SHP77 (cell line): Measurements from ENCODE around the gene ATP6V1D.
"Not testable (repeated sequence)": the region's sequence is repeated elsewhere in the genome, so short reads cannot be mapped to it uniquely, and the experiment has no call there.

Experiments used
- DNase-seq, 2 experiments: peaks; one replicate each; lab custom pipeline; 2025; lab: John Stamatoyannopoulos, UW

ATP6V1D gene

GRCh38 chr14:67359775-67360469 lies at the start of gene ATP6V1D, which contains the start of gene EIF2S1:
Gene ATP6V1D, minus strand, starts transcription at chr14:67359804. Its CDS starts 106 bp downstream, at chr14:67359698.
Gene EIF2S1, plus strand, starts transcription at chr14:67360328. Its CDS starts 4,440 bp downstream, at chr14:67364768.
- peak; percentile 96 to 98 for DNase-seq

DNA sequence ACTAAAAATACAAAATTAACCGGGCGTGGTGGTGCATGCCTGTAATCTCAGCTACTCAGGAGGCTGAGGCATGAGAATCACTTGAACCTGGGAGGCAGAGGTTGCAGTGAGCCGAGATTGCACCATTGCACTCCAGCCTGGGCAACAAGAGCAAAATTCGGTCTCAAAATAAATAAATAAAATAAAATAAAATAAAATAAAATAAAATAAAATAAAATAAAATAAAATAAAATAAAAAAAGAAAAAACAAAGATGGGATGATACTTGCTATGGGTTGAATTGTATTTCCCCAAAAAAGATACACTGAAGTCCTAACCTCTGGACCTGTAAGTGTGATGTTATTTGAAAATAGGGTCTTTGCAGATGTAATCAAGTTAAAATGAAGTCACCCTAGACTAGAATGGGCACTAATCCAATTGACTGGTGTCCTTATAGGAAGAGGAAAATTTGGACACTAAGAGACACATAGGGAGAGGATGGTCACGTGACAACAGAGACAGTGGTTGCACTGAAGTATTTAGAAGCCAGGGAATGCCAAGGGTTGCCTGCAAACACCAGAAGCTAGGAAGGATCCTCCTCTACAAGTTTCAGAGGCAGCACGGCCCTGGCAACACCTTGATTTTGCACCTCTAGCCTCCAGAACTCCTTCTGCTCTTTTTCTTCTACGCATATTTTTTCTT lies 48.7 kb upstream of the ATP6V1D start:
- not testable (repeated sequence) for DNase-seq

DNA sequence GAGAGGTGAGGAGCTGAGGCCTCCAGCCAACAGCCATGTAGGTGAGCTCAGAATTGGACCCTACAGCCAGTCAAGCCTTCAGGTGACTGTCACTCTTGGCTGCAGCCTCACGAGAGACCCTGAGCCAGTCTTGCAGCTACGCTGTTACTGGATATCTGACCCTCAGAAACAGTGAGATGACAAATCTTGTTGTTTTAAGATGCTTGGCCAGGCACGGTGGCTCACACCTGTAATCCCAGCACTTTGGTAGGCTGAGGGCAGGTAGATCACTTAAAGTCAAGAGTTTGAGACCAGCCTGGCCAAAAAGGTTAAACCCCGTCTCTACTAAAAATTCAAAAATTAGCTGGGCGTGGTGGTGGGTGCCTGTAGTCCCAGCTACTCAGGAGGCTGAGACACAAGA lies 46.2 kb upstream of the ATP6V1D start:
- no peak for DNase-seq

DNA sequence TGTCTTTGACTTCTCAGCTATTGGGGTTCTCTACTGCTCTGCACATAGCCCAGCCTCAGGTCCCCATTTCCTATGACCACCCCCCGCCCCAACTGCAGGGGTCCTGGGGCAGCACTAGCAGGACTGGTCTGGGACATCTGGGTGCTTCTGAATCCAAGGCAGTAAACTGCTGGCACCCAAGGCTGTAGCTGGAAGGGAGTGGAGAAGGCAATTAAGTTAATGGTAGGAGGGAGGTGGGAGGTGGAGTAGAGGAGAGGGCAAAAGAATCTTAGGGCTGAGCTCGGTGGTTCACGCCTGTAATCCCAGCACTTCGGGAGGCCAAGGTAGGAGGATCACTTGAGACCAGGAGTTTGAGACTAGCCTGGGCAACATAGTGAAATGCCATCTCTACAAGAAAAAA lies 40.8 kb upstream of the ATP6V1D start:
- DNase-seq = no peak

DNA sequence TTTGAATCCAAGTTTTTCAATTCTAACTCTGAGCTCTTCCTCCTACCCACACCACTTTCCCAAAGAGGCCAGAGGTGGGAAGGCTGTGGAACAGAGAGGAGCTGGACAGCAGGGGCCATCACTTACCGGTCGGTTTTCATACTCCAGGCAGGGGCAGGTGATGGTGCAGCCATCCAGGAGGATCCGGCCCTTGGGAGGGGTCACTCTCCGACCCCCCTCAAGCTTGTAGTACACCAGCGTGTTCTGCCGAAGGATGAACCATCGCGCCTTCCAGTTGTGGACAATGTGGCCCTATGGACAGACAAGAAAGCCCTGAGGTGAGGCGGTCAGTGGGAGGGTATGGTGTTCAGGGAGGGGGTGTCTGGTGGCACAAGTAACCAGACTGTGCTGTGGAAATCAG lies 37.9 kb upstream of the ATP6V1D start:
- DNase-seq = no peak

- no peak for DNase-seq
Observed at GRCh38 chr14:67396381-67396970, 36.9 kb upstream of the ATP6V1D start.

- no peak for DNase-seq
Observed at GRCh38 chr14:67395876-67396189, 36.2 kb upstream of the ATP6V1D start.

DNA sequence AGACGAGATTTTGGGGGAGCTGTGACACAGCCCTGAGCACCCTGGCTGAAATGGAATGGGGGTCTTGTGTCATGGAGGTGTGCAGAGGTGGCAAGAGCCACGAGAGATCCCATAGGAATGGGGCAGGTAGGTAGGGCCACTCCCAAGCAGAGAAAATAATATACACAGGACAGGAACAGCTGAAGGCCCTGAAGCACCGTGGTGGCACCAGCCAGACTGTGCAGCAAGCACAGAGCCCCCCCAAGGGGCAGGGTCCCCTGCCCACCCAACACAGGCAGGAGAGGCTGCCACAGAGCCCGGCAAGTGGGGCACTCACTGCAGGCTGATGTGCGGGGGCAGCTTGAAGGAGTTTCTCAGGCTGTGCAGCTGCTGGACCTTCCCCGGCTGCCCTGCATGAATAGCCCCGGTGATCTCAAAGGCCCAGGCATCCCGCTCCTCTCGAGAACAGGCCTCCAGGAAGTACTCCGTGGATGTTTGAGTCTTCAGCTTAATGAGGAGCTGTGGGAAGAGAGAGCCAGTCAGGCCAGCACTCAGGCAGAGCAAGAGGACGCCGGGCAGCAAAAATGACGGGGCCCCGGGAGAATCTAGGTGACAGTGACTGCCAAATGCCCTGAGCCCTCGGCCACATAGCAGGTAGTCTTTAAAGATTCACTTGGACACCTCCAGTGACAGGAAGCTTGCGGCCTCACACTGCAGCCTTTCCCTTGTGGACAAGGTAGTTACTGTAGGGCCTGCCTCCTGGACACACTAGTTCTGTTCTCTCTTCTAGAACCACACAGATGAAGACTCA lies 35.7 kb upstream of the ATP6V1D start:
- no peak for DNase-seq

DNA sequence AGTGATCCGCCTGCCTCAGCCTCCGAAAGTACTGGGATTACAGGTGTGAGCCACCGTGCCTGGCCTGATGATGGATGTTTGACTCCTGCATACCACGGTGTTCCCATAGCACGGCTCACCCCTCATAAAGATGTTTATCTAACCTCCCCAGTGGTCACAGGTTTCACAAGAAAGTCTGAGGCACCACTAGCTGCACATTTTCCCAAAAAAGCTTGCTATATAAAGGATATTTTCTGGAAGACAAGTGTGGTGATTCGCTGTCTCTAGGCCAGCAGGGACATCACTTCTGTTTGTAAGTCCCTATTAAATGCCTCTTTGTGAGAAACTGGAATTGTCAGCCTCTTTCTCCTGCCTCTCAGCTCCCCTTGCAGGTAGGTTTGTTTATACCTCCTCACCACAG lies 34.1 kb upstream of the ATP6V1D start:
- no peak for DNase-seq

DNA sequence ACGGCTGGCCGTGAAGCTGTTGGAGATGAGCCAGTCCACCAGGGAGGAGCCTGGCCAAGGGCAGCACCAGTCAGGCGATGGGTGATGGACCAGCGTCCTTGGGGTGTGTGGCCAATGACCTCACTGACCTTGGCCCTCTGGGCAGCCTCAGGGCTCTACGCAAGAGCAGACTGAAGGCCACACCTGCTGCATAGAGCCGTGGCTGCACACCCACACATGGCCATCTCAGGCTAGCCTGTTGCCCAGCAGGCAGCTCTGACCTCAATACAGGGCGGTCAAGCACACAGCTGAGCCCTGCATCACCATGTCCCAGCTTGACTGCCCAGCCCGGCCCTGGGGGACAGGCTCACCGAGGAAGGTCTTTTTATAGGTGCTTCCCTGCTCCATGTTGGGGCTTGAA lies 33.2 kb upstream of the ATP6V1D start:
- DNase-seq = no peak

DNA sequence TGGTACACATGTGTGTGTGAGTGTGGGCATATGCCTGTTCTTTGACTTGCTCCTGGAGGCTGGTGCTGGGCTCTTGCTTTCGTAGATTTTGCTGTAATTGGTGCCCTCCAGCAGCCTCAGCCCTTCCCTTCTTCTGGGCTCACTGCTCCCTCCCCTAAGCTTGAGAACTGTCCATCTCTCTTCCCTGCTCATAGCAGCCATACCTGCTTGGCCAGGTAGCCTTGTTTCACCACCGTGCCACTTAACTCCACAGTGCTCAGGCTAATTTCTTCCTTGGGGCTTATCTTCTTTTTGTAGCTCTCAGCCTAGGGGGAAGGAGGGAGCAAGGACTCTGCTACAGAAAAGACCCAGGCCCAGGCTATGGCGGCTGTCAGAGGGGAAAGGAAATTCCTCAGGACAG lies 32.5 kb upstream of the ATP6V1D start:
- no peak for DNase-seq

- DNase-seq = no peak
Observed at GRCh38 chr14:67391268-67391667, 31.7 kb upstream of the ATP6V1D start.

GRCh38 chr14:67389811-67390534 lies 30.4 kb upstream of the ATP6V1D start:
- DNase-seq = no peak

DNA sequence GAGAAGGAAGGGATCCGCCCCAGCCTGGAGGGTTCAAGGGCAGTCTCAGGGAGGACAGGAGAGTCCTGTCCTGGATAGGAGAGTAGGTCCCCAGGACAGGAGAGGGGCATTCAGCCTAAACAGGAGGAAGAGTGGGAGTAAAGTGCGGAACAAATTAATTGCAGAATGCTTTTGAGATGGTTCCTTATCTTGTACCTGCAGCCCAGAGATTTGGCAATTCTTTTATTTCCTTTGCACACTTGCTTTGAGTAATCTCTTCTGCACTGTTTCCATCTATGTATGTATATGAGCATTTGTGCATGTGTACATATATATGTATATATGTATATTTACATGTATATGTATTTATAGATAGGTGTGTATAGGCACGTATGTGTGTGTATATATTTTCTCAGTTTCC lies 29.7 kb upstream of the ATP6V1D start:
- DNase-seq = no peak

GRCh38 chr14:67387195-67387594 lies 27.6 kb upstream of the ATP6V1D start:
- DNase-seq = no peak

DNA sequence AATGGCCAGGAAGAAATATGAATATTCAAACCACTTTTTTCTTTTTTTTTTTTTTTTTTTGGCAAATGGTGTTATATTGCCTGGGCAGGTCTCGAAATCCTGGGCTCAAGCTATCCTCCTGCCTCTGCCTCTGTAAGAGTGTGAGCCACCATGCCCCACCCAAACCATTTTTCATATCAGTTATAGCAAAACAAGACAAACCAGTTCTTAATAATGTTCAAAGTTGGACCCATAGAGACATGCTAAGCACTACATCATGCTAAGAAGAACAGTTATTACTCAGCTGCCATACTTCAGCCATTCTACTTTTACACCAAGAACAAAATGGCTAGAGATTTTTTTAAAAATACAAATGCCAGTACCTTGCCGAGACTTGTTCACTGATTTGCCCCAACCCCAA lies 26.0 kb upstream of the ATP6V1D start:
- DNase-seq = no peak

GRCh38 chr14:67385120-67385519 lies 25.5 kb upstream of the ATP6V1D start:
- no peak for DNase-seq

GRCh38 chr14:67377916-67378315 lies 18.3 kb upstream of the ATP6V1D start:
- DNase-seq = no peak

- DNase-seq = no peak
Observed at GRCh38 chr14:67373347-67373746, 13.7 kb upstream of the ATP6V1D start.

GRCh38 chr14:67372833-67373232 lies 13.2 kb upstream of the ATP6V1D start:
- DNase-seq = no peak

DNA sequence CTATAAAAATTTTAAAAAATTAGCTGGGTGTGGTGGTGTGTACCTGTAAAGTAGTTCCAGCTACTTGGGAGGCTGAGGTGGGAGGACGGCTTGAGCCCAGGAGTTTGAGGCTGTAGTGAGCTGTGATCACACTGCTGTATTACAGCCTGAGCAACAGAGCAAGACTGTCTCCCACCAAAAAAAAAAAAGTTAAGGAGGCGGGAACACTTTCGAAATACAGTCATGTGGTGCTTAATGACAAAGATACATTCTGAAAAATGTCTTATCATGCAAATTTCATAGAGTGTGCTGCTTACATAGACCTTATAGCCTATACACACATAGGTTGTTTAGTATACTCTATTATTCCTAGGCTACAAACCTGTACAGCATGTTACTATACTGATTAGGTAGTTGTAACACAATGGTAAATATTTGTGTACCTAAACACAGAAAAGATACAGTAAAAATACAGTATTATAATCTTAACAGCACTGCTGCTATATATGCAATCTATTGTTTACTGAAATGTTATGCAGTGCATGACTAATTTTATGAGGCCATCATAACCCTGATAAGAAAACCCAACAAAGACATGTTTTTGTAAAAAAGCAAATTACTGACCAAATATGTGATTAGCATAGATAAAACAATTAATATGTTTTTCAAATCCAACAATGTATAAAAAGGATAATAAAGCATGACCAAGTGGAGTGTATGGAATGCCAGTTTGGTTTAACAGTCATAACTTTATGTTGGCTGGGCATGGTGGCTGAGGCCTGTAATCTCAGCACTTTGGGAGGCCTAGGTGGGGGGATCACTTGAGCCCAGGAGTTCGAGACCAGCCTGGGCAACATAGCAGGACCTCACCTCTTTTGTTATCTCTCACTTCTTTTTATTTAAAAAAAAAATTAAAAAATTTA lies 11.9 kb upstream of the ATP6V1D start:
- DNase-seq = no peak
